ENCODE measurements around the gene LRRC46. TPM values are rescaled to one million over a fixed set of nuclear protein-coding genes. Genes with fewer than 3 reads are reported as not detected.

Gene LRRC46
- total and polyA plus RNA-seq, 2 of the 13 experiments (the other 11 are each of a cell fraction or from before 2014, with no cell fraction given): 0.09 TPM

DNA sequence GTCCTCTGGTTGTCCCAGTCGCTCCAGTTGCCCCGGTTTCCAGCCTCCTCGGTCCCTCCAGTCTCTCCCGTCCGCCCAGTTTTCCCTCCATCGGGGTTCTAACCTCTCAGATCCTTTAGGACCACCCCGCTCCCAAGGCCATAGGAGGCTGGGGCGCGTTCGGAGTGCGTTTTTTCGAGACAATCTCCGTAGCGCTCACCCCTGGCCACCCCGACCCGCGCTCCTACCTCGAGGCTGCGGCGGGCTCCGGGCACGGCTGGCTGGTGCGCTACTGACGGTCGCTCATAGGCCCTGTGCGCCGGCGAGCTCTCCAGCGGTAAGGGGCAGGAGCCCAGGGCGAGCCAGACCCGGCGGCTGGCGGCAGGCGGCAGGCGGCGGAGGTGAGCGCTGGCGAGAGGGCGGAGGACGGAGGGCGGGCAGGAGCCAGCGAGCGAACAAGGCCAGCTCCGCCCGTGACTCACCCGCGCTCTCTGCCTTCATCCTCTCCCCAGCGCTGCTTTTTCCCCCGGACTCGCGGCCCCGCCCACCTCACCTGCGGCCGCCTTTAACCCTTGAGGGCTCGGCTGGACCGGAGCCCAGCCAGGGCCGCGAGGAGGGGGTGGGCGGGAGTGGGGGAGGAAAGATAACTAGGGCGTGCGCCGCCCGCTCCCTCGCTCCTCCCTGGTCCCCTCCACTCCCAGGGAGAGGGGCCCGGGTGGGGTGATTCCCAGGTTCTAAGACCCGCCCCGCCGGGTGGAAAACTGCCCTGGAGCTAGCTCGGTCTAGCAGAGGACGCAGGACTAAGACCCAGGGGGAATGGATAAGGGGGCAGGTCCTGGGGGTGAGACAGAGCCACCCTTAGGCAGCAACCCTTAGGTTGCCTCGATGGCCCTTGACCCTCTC is 19.5 kb downstream of the LRRC46 start, which contains the start of gene SP6 (continued):
- TF ChIP-seq, protein P1, sequence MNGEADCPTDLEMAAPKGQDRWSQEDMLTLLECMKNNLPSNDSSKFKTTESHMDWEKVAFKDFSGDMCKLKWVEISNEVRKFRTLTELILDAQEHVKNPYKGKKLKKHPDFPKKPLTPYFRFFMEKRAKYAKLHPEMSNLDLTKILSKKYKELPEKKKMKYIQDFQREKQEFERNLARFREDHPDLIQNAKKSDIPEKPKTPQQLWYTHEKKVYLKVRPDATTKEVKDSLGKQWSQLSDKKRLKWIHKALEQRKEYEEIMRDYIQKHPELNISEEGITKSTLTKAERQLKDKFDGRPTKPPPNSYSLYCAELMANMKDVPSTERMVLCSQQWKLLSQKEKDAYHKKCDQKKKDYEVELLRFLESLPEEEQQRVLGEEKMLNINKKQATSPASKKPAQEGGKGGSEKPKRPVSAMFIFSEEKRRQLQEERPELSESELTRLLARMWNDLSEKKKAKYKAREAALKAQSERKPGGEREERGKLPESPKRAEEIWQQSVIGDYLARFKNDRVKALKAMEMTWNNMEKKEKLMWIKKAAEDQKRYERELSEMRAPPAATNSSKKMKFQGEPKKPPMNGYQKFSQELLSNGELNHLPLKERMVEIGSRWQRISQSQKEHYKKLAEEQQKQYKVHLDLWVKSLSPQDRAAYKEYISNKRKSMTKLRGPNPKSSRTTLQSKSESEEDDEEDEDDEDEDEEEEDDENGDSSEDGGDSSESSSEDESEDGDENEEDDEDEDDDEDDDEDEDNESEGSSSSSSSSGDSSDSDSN (CRISPR knock-in tag; IDR thresholded peaks at IDR 0.05): peak; percentile 100
- TF ChIP-seq CEBPB (IDR thresholded peaks at IDR 0.05; ENCODE audit: borderline replicate concordance, low read depth, low read length) (no peak), ARNT (IDR thresholded peaks at IDR 0.05) (no peak), ELF3 (CRISPR knock-in tag; IDR thresholded peaks at IDR 0.05) (peak; percentile 40; the same call in 1 of the 2 replicates), ZNF747 (CRISPR knock-in tag; IDR thresholded peaks at IDR 0.05; ENCODE audit: borderline replicate concordance) (0 out of 2 replicates have a peak, but pooled peaks have one; percentile 48), ZSCAN22 (CRISPR knock-in tag; IDR thresholded peaks at IDR 0.05) (0 out of 2 replicates have a peak, but pooled peaks have one; percentile 54), ZBTB8A (CRISPR knock-in tag; IDR thresholded peaks at IDR 0.05; ENCODE audit: borderline replicate concordance, low read depth) (no peak), ZNF614 (CRISPR knock-in tag; IDR thresholded peaks at IDR 0.05; ENCODE audit: borderline replicate concordance) (peak; percentile 67; the same call in 1 of the 2 replicates), ZNF367 (CRISPR knock-in tag; IDR thresholded peaks at IDR 0.05; ENCODE audit: borderline replicate concordance) (no peak), MZF1 (CRISPR knock-in tag; IDR thresholded peaks at IDR 0.05; ENCODE audit: borderline replicate concordance) (no peak), SMAD9 (CRISPR knock-in tag; IDR thresholded peaks at IDR 0.05) (no peak), TEAD2 (CRISPR knock-in tag; IDR thresholded peaks at IDR 0.05) (no peak), ZNF652 (CRISPR knock-in tag; IDR thresholded peaks at IDR 0.05; ENCODE audit: borderline replicate concordance, low read depth) (peak; percentile 97), SCMH1 (CRISPR knock-in tag; IDR thresholded peaks at IDR 0.05; ENCODE audit: borderline replicate concordance) (no peak), MYC (CRISPR knock-in tag; IDR thresholded peaks at IDR 0.05; ENCODE audit: borderline replicate concordance) (no peak; the same call in 1 of the 2 replicates), ZNF382 (CRISPR knock-in tag; IDR thresholded peaks at IDR 0.05; ENCODE audit: borderline replicate concordance) (no peak), KDM4B (CRISPR knock-in tag; IDR thresholded peaks at IDR 0.05) (no peak), ZNF17 (CRISPR knock-in tag; IDR thresholded peaks at IDR 0.05) (no peak), SP5 (CRISPR knock-in tag; IDR thresholded peaks at IDR 0.05; ENCODE audit: borderline replicate concordance, low read depth) (peak; percentile 90), SMARCC2 (IDR thresholded peaks at IDR 0.05) (no peak), ZNF564 (CRISPR knock-in tag; IDR thresholded peaks at IDR 0.05) (no peak; the same call in 1 of the 2 replicates), ZFAT (CRISPR knock-in tag; conservative IDR thresholded peaks at IDR 0.05) (no peak), ZNF703 (CRISPR knock-in tag; IDR thresholded peaks at IDR 0.05; ENCODE audit: borderline replicate concordance) (no peak)
- TF ChIP-seq, protein P2, sequence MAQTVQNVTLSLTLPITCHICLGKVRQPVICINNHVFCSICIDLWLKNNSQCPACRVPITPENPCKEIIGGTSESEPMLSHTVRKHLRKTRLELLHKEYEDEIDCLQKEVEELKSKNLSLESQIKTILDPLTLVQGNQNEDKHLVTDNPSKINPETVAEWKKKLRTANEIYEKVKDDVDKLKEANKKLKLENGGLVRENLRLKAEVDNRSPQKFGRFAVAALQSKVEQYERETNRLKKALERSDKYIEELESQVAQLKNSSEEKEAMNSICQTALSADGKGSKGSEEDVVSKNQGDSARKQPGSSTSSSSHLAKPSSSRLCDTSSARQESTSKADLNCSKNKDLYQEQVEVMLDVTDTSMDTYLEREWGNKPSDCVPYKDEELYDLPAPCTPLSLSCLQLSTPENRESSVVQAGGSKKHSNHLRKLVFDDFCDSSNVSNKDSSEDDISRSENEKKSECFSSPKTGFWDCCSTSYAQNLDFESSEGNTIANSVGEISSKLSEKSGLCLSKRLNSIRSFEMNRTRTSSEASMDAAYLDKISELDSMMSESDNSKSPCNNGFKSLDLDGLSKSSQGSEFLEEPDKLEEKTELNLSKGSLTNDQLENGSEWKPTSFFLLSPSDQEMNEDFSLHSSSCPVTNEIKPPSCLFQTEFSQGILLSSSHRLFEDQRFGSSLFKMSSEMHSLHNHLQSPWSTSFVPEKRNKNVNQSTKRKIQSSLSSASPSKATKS (CRISPR knock-in tag; IDR thresholded peaks at IDR 0.05): no peak
- TF ChIP-seq, protein P3, sequence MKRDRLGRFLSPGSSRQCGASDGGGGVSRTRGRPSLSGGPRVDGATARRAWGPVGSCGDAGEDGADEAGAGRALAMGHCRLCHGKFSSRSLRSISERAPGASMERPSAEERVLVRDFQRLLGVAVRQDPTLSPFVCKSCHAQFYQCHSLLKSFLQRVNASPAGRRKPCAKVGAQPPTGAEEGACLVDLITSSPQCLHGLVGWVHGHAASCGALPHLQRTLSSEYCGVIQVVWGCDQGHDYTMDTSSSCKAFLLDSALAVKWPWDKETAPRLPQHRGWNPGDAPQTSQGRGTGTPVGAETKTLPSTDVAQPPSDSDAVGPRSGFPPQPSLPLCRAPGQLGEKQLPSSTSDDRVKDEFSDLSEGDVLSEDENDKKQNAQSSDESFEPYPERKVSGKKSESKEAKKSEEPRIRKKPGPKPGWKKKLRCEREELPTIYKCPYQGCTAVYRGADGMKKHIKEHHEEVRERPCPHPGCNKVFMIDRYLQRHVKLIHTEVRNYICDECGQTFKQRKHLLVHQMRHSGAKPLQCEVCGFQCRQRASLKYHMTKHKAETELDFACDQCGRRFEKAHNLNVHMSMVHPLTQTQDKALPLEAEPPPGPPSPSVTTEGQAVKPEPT (CRISPR knock-in tag; IDR thresholded peaks at IDR 0.05; ENCODE audit: low read depth): no peak

All from HepG2 (cell line).